ENCODE measurements around the gene TAOK3. TPM values are rescaled to one million over a fixed set of nuclear protein-coding genes. Genes with fewer than 3 reads are reported as not detected.
"Not testable (repeated sequence)": the region's sequence is repeated elsewhere in the genome, so short reads cannot be mapped to it uniquely, and the experiment has no call there.

TAOK3 gene
- total and polyA plus RNA-seq, 2 of the 8 experiments (the other 6 are each of a cell fraction or from before 2014, with no cell fraction given), result 5.2 to 9.3 TPM

- TF ChIP-seq ZNF274 (IDR thresholded peaks at IDR 0.05; ENCODE audit: borderline replicate concordance, extremely low read depth, low read length) (no peak), TCF12 (IDR thresholded peaks at IDR 0.05; ENCODE audit: low read depth, low read length) (no peak), CEBPB (IDR thresholded peaks at IDR 0.05; ENCODE audit: low read depth, low read length) (no peak), POLR2A (IDR thresholded peaks at IDR 0.05; ENCODE audit: control extremely low read depth in 1 of 2, low read depth in 2 of 2, low read length in 2 of 2) (no peak), HDAC2 (IDR thresholded peaks at IDR 0.05; ENCODE audit: borderline replicate concordance in 1 of 2, low read depth in 2 of 2, low read length in 2 of 2) (no peak), CREB1 (IDR thresholded peaks at IDR 0.05) (no peak), SAP30 (IDR thresholded peaks at IDR 0.05; ENCODE audit: insufficient read depth, insufficient replicate concordance, low read length) (no peak), EP300 (IDR thresholded peaks at IDR 0.05; ENCODE audit: borderline replicate concordance in 1 of 2, low read depth in 2 of 2, low read length in 2 of 2) (no peak)
Measured at GRCh38 chr12:118249547-118249946, 123.2 kb downstream of the TAOK3 start (continued).

GRCh38 chr12:118245886-118246285, 126.8 kb downstream of the TAOK3 start:
- H3K9me3 ChIP-seq (ENCODE audit: insufficient read depth in 2 of 2, low read depth in 1 of 2, low read length in 1 of 2); H3K23me2 ChIP-seq (ENCODE audit: low read depth, low read length); H3K4me2 ChIP-seq (ENCODE audit: insufficient read depth in 1 of 2, low read depth in 2 of 2, low read length in 2 of 2); FAIRE-seq; H3K4me1 ChIP-seq (replicated peaks in 1 of 4; ENCODE audit: control insufficient read depth in 3 of 4, insufficient read depth in 4 of 4, low read length in 3 of 4); H2AK5ac ChIP-seq (ENCODE audit: low read depth, low read length); H4K5ac ChIP-seq (ENCODE audit: insufficient read length, low read depth, low read length); H3K9ac ChIP-seq (replicated peaks in 1 of 4; ENCODE audit: extremely low read depth in 1 of 4, low read depth in 3 of 4, low read length in 3 of 4); H3K4me3 ChIP-seq (ENCODE audit: extremely low read depth in 1 of 4, insufficient read depth in 2 of 4, low read depth in 3 of 4, low read length in 4 of 4); H4K8ac ChIP-seq (ENCODE audit: extremely low read depth, insufficient read depth, low read length); H3K18ac ChIP-seq (ENCODE audit: extremely low read depth, low read length); H3K27ac ChIP-seq (ENCODE audit: low read depth, low read length); H2AFZ ChIP-seq (ENCODE audit: low read length); H3K79me2 ChIP-seq (ENCODE audit: control insufficient read depth in 1 of 2, insufficient read depth in 2 of 2, low read length in 2 of 2); H2BK12ac ChIP-seq (ENCODE audit: low read depth, low read length); H3K23ac ChIP-seq (ENCODE audit: insufficient read length); H2BK15ac ChIP-seq (ENCODE audit: low read length); H3K56ac ChIP-seq (replicated peaks; ENCODE audit: insufficient read length, low read depth, low read length); H2BK120ac ChIP-seq (replicated peaks; ENCODE audit: low read depth, low read length); H3K27me3 ChIP-seq (replicated peaks in 1 of 4; ENCODE audit: control insufficient read depth in 3 of 4, extremely low read depth in 1 of 4, insufficient read depth in 3 of 4, low read length in 3 of 4); H3K36me3 ChIP-seq (ENCODE audit: control insufficient read depth in 2 of 4, insufficient read depth in 4 of 4, low read length in 3 of 4); H3K4ac ChIP-seq (replicated peaks; ENCODE audit: insufficient read length, low read depth, low read length); H3K79me1 ChIP-seq (ENCODE audit: low read depth, low read length); H2BK5ac ChIP-seq (ENCODE audit: low read depth, low read length); H4K20me1 ChIP-seq (replicated peaks in 1 of 2; ENCODE audit: control insufficient read depth in 1 of 2, insufficient read depth in 2 of 2, low read length in 2 of 2); H4K91ac ChIP-seq (replicated peaks; ENCODE audit: insufficient read length, low read length); POLR2A ChIA-PET (ENCODE audit: partially characterized antibody); H3K14ac ChIP-seq (ENCODE audit: insufficient read length); DNase-seq (ENCODE audit: low read depth in 1 of 2, low spot score in 2 of 2); H2BK20ac ChIP-seq (ENCODE audit: low read length): not testable (repeated sequence)
- CTCF ChIA-PET (ENCODE audit: partially characterized antibody), result interaction anchor here (1.9 kb wide), 1 partner anchor 10 kb away, joined by 5 read pairs; no protein-coding TSS in a partner anchor
- 98% methylated on average over 9 of the region's 26 CpGs; no CpG with 5 or more reads in 1 of the 2 experiments for WGBS, 2 experiments (ENCODE audit: extremely low coverage in 1 of 2, insufficient coverage in 1 of 2, insufficient read length in 1 of 2, insufficient replicate concordance in 2 of 2, low coverage in 1 of 2, low lambda C conversion rate in 2 of 2, missing lambda C conversion rate in 1 of 2)
